Measurements from ENCODE around the gene MT1E. TPM values are rescaled to one million over a fixed set of nuclear protein-coding genes. Genes with fewer than 3 reads are reported as not detected.
"Not testable (repeated sequence)": the region's sequence is repeated elsewhere in the genome, so short reads cannot be mapped to it uniquely, and the experiment has no call there.

Gene MT1E
- polyA plus RNA-seq, 3 donors: 256 to 2,506 (median 1,432) TPM

- H3K27ac ChIP-seq (ENCODE audit: low read depth, low read length): no peak overlapping the region
Measured at GRCh38 chr16:56620339-56620897, 5.2 kb upstream of the MT1E start.

GRCh38 chr16:56621665-56622445 is 3.7 kb upstream of the MT1E start:
- not testable (repeated sequence) for H3K27ac ChIP-seq (ENCODE audit: low read depth, low read length)
- 79 to 86% (median 84%) methylated on average over 4 of the region's 4 CpGs for WGBS, 3 donors

More at GRCh38 chr16:56620339-56620897, 5.2 kb upstream of the MT1E start:
- 76 to 90% (median 77%) methylated on average over 8 of the region's 8 CpGs for WGBS, 3 donors

DNA sequence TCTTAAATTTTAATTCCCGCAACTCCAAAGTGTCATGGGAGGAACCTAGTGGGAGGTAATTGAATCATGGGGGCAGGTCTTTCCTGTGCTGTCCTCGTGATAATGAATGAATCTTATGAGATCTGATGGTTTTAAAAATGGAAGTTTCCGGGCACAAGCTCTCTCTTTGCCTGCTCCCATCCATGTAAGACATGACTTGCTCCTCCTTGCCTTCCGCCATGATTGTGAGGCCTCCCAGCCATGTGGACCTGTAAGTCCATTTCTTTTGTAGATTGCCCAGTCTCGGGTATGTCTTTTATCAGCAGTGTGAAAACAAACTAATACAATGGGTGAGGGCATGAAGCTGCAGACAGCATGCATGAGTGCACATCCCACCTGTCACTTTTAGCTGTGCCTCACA is 2.4 kb upstream of the MT1E start:
- H3K27ac ChIP-seq (ENCODE audit: low read depth, low read length): not testable (repeated sequence)
- 89 to 94% (median 91%) methylated on average over 5 of the region's 5 CpGs for WGBS, 3 donors

- WGBS, 3 donors: 95 to 98% (median 96%) methylated on average over 2 of the region's 2 CpGs
Measured at GRCh38 chr16:56623637-56624036, 1.9 kb upstream of the MT1E start.

DNA sequence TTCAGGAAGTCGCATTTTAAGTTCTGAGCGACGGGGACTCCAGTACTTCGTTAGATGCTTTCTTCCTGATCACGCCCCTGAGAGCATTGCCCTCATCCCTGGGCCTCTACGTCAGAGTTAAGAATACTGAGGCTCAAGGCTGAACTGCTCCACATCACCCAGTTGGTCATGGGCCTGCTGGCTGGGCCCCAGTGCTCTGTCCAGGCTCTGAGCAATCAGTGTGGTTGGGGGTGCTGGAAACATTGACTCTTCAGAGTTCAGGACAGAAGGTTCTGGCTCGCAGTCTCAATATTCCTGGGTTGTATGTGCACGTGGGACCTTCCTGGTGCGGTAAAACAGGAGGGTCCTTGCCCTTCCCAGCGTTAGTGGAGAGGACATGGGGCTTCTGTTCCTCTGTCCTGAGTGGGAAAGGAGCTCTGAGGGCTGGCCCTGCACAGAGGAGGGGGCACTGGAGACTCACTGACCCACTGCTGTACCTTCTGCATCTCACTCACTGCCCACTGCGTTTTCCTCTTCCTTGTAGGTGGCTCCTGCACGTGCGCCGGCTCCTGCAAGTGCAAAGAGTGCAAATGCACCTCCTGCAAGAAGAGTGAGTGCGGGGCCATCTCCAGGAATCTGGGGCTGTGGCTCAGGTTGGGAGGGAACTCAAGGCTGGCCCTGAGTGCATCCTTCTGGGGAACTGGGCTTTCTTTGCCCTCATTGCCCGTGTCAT is 518 bp downstream of the MT1E start:
- H3K27ac ChIP-seq (ENCODE audit: low read depth, low read length): peak overlapping the region; percentile 16
- 8 to 21% (median 19%) methylated on average over 16 of the region's 16 CpGs for WGBS, 3 donors

More at GRCh38 chr16:56623637-56624036, 1.9 kb upstream of the MT1E start:
- H3K27ac ChIP-seq (ENCODE audit: low read depth, low read length): no peak overlapping the region

DNA sequence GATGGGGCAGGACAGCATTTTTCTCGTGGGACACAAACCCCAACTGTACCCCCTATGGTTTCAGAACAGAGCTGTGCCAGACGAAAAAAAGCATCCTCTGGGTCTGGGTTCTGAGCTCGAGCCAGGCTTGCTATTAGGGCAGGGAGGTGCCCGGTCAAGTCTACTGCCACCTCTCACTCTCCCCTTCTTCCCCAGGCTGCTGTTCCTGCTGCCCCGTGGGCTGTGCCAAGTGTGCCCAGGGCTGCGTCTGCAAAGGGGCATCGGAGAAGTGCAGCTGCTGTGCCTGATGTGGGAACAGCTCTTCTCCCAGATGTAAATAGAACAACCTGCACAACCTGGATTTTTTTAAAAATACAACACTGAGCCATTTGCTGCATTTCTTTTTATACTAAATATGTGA is 1.1 kb downstream of the MT1E start:
- WGBS, 3 donors: 26 to 60% (median 48%) methylated on average over 7 of the region's 7 CpGs
- H3K27ac ChIP-seq (ENCODE audit: low read depth, low read length): peak overlapping the region; percentile 46

DNA sequence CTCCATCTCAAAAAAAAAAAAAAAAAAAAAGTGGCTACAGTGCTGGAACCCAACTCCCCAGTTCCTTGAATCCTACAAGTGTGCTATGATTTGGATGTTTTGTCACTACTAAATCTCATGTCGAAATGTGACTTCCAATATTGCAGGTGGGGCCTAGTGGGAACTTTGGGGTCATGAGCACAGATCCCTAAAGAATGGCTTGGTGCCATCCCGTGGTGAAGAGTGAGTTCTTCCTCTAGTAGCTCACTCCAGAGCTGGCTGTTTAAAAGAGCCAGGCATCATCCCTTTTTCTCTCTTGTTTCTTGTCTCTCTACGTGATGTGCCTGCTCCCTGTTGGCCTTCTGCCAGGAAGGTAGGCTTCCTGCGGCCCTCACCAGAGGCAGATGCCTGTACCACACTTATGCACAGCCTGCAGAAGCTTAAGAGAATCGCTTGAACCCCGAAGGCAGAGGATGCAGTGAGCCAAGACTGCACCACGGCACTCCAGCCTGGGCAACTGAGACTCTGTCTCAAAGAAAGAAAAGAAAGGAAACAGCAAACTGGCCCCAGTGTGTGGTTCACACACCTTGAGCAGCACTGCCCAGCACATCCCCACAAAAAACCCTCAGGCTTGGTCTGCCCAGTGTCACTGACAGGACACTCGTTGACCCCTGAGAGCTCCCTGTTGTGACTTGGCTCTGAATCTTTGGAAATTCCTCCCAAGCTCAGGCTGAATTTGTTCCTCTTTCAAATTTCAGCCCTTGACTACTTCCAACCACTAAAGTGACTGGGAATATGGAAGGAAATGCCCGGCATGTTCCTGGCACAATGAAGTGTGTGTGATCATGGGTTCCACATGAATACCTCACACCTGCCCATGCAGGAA is 3.1 kb downstream of the MT1E start:
- 66 to 73% (median 69%) methylated on average over 9 of the region's 9 CpGs for WGBS, 3 donors
- no peak overlapping the region for H3K27ac ChIP-seq (ENCODE audit: low read depth, low read length)

- no peak overlapping the region for H3K27ac ChIP-seq (ENCODE audit: low read depth, low read length)
- WGBS, 3 donors: 69 to 93% (median 89%) methylated on average over 3 of the region's 3 CpGs
Measured at GRCh38 chr16:56629531-56629930, 4.0 kb downstream of the MT1E start.

DNA sequence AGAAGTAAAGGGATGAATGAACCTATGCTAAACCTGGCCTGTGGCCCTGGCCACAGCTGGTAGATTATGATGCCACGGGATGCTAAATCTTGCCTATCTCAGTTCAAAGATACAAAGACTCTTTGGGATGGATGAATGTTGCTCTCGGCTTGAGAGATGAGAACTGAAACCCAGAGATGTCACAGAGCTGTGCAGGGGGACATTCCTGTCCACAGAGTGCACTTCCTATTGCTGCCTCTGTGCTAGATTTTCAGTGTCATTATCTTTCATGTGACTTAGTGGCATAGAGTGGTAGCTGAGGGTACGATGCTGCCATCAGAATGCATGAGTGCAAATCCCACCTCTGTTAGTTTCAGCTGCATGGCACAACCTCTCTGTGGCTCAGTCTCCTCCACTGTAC is 4.6 kb downstream of the MT1E start:
- no peak overlapping the region for H3K27ac ChIP-seq (ENCODE audit: low read depth, low read length)
- WGBS, 3 donors: 76 to 88% (median 87%) methylated on average over 3 of the region's 3 CpGs

GRCh38 chr16:56631197-56631596 is 5.6 kb downstream of the MT1E start:
- 88 to 90% (median 88%) methylated on average over 10 of the region's 10 CpGs for WGBS, 3 donors
- no peak overlapping the region for H3K27ac ChIP-seq (ENCODE audit: low read depth, low read length)

DNA sequence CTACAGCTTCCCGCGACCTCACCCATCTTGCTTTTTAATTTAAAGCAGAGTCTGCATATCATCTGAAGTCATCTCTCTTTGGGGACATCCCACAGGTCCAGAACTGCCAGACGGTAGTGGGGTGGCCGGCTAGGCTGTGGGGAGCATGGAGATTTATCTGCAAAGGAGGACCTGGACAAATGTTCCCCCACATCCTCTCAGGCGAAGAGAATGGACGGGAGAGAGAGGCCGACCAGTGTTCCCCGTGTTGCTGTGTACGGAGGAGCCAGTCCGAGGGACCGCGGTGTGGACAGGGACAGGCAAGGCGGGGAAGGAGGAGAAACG is 6.2 kb downstream of the MT1E start:
- WGBS, 3 donors: 19 to 22% (median 19%) methylated on average over 14 of the region's 14 CpGs
- H3K27ac ChIP-seq (ENCODE audit: low read depth, low read length): peak overlapping the region; percentile 30

DNA sequence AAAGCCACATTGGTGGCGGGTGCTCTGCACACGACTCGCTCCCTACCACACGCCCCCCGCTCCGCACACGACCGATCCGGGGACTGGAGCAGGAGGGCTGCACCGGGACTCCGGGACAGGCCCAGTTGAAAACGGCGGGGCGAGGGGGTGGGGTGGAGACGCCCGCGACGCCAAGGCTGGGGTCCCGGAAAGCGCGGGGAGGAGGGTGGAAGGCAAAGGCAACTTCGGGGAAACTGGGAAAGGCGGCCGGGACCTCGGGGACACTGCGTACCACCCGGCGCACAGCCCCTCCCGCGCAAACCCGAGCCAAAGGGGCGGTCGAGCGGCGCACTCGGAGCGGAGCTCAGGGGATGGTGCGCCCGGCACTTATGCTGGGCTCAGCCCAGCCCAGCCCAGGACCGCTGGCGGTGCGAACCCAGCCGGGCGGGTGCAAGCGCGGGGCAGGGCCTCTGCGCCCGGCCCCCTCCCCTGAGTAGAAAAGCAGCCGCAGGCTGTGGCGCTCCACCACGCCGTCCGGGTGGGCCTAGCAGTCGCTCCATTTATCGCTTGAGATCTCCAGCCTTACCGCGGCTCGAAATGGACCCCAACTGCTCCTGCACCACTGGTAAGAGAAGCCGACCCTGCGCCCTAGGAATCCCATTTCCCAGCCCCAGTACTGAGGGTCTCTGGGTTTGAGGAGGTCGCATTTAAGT is 6.7 kb downstream of the MT1E start, which contains the start of gene MT1M:
Gene MT1M (plus strand): TSS at position 504 of the 692 bp plus-strand sequence. CDS start 73 bp downstream, at position 577.
- 1% methylated on average over 58 to 61 of the region's 61 CpGs for WGBS, 3 donors
- H3K27ac ChIP-seq (ENCODE audit: low read depth, low read length): peak within 1 kb of the TSS; percentile 41

GRCh38 chr16:56632848-56633365 is 7.3 kb downstream of the MT1E start:
- WGBS, 3 donors: 31 to 37% (median 31%) methylated on average over 6 of the region's 6 CpGs
- peak overlapping the region; percentile 41 for H3K27ac ChIP-seq (ENCODE audit: low read depth, low read length)

DNA sequence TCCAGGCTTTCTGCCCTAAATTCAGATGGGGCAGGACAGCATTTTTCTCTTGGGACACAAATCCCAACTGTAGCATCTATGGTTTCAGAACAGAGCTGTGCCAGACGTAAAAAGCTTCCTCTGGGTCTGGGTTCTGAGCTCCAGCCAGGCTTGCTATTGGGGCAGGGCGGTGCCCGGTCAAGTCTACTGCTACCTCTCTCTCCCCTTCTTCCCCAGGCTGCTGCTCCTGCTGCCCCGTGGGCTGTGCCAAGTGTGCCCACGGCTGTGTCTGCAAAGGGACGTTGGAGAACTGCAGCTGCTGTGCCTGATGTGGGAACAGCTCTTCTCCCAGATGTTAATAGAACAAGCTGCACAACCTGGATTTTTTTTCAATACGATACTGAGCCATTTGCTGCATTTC is 8.0 kb downstream of the MT1E start:
- WGBS, 3 donors: 45 to 63% (median 51%) methylated on average over 7 of the region's 7 CpGs
- H3K27ac ChIP-seq (ENCODE audit: low read depth, low read length): no peak overlapping the region

DNA sequence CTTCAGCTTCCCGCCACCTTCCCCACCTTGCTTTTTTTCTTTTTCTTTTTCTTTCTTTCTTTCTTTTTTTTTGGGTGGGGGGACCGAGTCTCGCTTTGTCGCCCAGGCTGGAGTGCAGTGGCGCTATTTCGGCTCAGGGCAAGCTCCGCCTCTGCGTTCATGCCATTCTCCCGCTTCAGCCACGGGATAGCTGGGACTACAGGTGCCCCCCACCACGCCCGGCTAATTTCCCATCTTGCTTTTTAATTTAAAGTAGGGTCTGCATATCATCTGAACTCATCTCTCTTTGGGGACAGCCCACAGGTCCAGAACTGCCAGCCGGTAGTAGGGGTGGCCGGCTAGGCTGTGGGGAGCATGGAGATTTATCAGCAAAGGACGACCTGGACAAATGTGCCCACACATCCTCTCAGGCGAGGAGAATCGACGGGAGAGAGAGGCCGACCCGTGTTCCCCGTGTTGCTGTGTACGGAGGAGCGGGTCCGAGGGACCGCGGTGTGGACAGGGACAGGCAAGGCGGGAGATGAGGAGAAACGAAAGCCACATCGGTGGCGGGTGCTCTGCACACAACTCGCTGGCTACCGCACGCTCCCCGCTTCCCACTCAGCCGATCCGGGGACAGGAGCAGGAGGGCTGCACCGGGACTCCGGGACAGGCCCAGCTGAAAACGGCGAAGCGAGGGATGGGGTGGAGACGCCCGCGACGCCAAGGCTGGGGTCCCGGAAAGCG is 9.3 kb downstream of the MT1E start:
- 28 to 60% (median 38%) methylated on average over 43 to 47 of the region's 47 CpGs for WGBS, 3 donors
- H3K27ac ChIP-seq (ENCODE audit: low read depth, low read length): no peak overlapping the region

- 21 to 56% (median 25%) methylated on average over 32 to 40 of the region's 40 CpGs for WGBS, 3 donors
- no peak overlapping the region for H3K27ac ChIP-seq (ENCODE audit: low read depth, low read length)
Measured at GRCh38 chr16:56635441-56635967, 9.9 kb downstream of the MT1E start.
